Neural cell (in vitro differentiated cells): ENCODE measurements around the gene C1QC.

Source experiments
- CTCF ChIP-seq: fragments of 450-650 bp; IDR thresholded peaks from 2 replicates; pipeline ENCODE4 v1.5.1; 2014; ENCODE audit warnings: antibody characterized with exemption, mild to moderate bottlenecking, moderate library complexity; ENCODE audit not compliant: poor library complexity, severe bottlenecking
- EP300 ChIP-seq: fragments of 450-650 bp; conservative IDR thresholded peaks from 2 replicates; pipeline ENCODE4 v1.6.1; 2014; ENCODE audit warnings: antibody characterized with exemption, mild to moderate bottlenecking, moderate library complexity; ENCODE audit not compliant: poor library complexity, severe bottlenecking
- EZH2 ChIP-seq: fragments of 200-600, 300-800 bp; shearing (Covaris generic), sonication (generic); IDR thresholded peaks from 2 replicates; pipeline ENCODE4 v1.6.1; 2014; ENCODE audit warnings: antibody characterized with exemption, low read length, borderline replicate concordance, mild to moderate bottlenecking; ENCODE audit not compliant: insufficient read depth, poor library complexity, severe bottlenecking
- MXI1 ChIP-seq: fragments of 450-650 bp; conservative IDR thresholded peaks from 2 replicates; pipeline ENCODE4 v1.6.1; 2014; ENCODE audit warnings: antibody characterized with exemption, mild to moderate bottlenecking; ENCODE audit not compliant: poor library complexity, severe bottlenecking
- POLR2AphosphoS5 ChIP-seq: IDR thresholded peaks from 2 replicates; pipeline ENCODE4 v1.6.1; 2012
- RAD21 ChIP-seq: fragments of 450-650 bp; conservative IDR thresholded peaks from 2 replicates; pipeline ENCODE4 v1.6.1; 2014; ENCODE audit warnings: antibody characterized with exemption, mild to moderate bottlenecking, moderate library complexity
- REST ChIP-seq: IDR thresholded peaks from 2 replicates; pipeline ENCODE4 v1.6.1; 2012; ENCODE audit warnings: borderline replicate concordance
- SMC3 ChIP-seq: fragments of 450-650 bp; conservative IDR thresholded peaks from 2 replicates; pipeline ENCODE4 v1.6.1; 2014; ENCODE audit warnings: antibody characterized with exemption, mild to moderate bottlenecking, moderate library complexity; ENCODE audit not compliant: poor library complexity
- TAF1 ChIP-seq: IDR thresholded peaks from 2 replicates; pipeline ENCODE4 v1.6.1; 2012; ENCODE audit warnings: low read depth

- TF ChIP-seq SMC3 (no peak), CTCF (no peak), REST (no peak), MXI1 (no peak), TAF1 (no peak), RAD21 (no peak), EP300 (no peak), EZH2 (no peak), POLR2AphosphoS5 (no peak)
These were observed at the start of gene C1QC for GRCh38 chr1:22643381-22643780.
